22Rv1 (cell line): ENCODE data around the gene S100G.

ENCODE experiments used
- H3K27ac ChIP-seq: fragments of 450-650 bp; 2 replicates; pipeline ENCODE4 v1.5.1; 2017
- CTCF ChIP-seq: fragments of 450-650 bp; IDR thresholded peaks from 2 replicates; pipeline ENCODE4 v1.5.1; 2017; ENCODE audit warnings: mild to moderate bottlenecking
- ZFX ChIP-seq: fragments of 450-650 bp; IDR thresholded peaks from 2 replicates; pipeline ENCODE4 v1.6.1; 2017; ENCODE audit warnings: antibody characterized with exemption, borderline replicate concordance

The S100G gene

GRCh38 chrX:16635596-16635995 is 14.4 kb upstream of the S100G start:
- H3K27ac ChIP-seq: no peak overlapping the region
- TF ChIP-seq CTCF (no peak), ZFX (no peak)

- TF ChIP-seq ZFX: no peak
- TF ChIP-seq CTCF: no peak
- no peak overlapping the region for H3K27ac ChIP-seq
Measured at GRCh38 chrX:16638533-16638932, 11.4 kb upstream of the S100G start.

GRCh38 chrX:16639966-16640365 is 10.0 kb upstream of the S100G start:
- TF ChIP-seq ZFX (no peak), CTCF (no peak)
- H3K27ac ChIP-seq: no peak overlapping the region

- TF ChIP-seq CTCF: no peak
- no peak for TF ChIP-seq ZFX
- no peak overlapping the region for H3K27ac ChIP-seq
Measured at GRCh38 chrX:16640823-16641222, 9.1 kb upstream of the S100G start.

- no peak overlapping the region for H3K27ac ChIP-seq
- TF ChIP-seq CTCF: no peak
- TF ChIP-seq ZFX: no peak
Measured at GRCh38 chrX:16643176-16643575, 6.8 kb upstream of the S100G start.

- TF ChIP-seq ZFX (no peak), CTCF (no peak)
- no peak overlapping the region for H3K27ac ChIP-seq
Measured at GRCh38 chrX:16646366-16647138, 3.4 kb upstream of the S100G start.

GRCh38 chrX:16651391-16652024 is 1.6 kb downstream of the S100G start:
- H3K27ac ChIP-seq: no peak overlapping the region
- TF ChIP-seq CTCF (no peak), ZFX (no peak)
